GM12878 (cell line): ENCODE data around the gene PCSK5. TPM values are rescaled to one million over a fixed set of nuclear protein-coding genes. Genes with fewer than 3 reads are reported as not detected.

ENCODE experiments used
- ATAC-seq: fragments of 200-7000 bp; cut with Tn5 transposase; 3 replicates; pipeline ENCODE4 v1.9.1; 2020; ENCODE audit warnings: mild to moderate bottlenecking, moderate library complexity
- BruUV-seq: library from RNA; stranded (reverse); fragments of 400-500 nt; replicated peaks from 2 replicates; lab custom pipeline; 2021; lab: Mats Ljungman, UMichigan
- CTCF ChIA-PET: fragments of 300-600 bp; sonication (Branson Sonifier 250); formaldehyde crosslinking; extraction: SDS; loops from one replicate; lab custom pipeline; 2021; ENCODE audit warnings: inconsistent platforms; lab: Yijun Ruan, JAX
- POLR2A ChIA-PET: fragments of 350-600 bp; formaldehyde crosslinking; extraction: SDS; loops from one replicate; lab custom pipeline; 2021; ENCODE audit warnings: inconsistent platforms; lab: Charles Lee
- RAD21 ChIA-PET: fragments of 300-600 bp; sonication (Branson Sonifier 250); formaldehyde crosslinking; loops from one replicate; lab custom pipeline; 2023; ENCODE audit warnings: antibody characterized with exemption; ENCODE audit not compliant: unreplicated experiment; lab: Charles Lee
- SMC1A ChIA-PET: fragments of 300-600 bp; sonication (Branson Sonifier 250); formaldehyde crosslinking; loops from one replicate; lab custom pipeline; 2023; ENCODE audit not compliant: unreplicated experiment, uncharacterized antibody; lab: Charles Lee
- DNase-seq: peaks from one replicate; pipeline ENCODE4 v3.0.0-alpha.2; 2011; ENCODE audit warnings: low read depth, low spot score
- FAIRE-seq: peaks from 3 replicates; lab custom pipeline; 2011; peaks lifted over from hg19 to GRCh38; lab: Jason Lieb, UNC
- H2AFZ ChIP-seq: 2 replicates; pipeline ENCODE4 v1.6.0; 2011; ENCODE audit warnings: low read depth, low read length, control low read depth; ENCODE audit not compliant: control insufficient read depth
- H3K27ac ChIP-seq: 2 replicates; pipeline ENCODE4 v1.5.1; 2011; ENCODE audit warnings: control low read depth; ENCODE audit not compliant: control insufficient read depth, insufficient read depth
- H3K27me3 ChIP-seq, 2 experiments: replicated peaks in 1 of 2; 2 replicates each; pipeline versions ENCODE4 v1.6.0 to v1.6.1; 2011; ENCODE audit warnings: low read length in 1 of 2; ENCODE audit not compliant: control insufficient read depth in 2 of 2, insufficient read depth in 2 of 2
- H3K36me3 ChIP-seq, 2 experiments: 2 replicates each; pipeline ENCODE4 v1.5.1; 2011; ENCODE audit warnings: low read length in 1 of 2; ENCODE audit not compliant: control insufficient read depth in 2 of 2, insufficient read depth in 2 of 2
- H3K4me1 ChIP-seq: 2 replicates; pipeline ENCODE4 v1.6.1; 2011; ENCODE audit warnings: mild to moderate bottlenecking, low read length, moderate library complexity, mixed read lengths; ENCODE audit not compliant: control insufficient read depth, insufficient read depth
- H3K4me2 ChIP-seq: 2 replicates; pipeline ENCODE4 v1.6.0; 2011; ENCODE audit warnings: control low read depth; ENCODE audit not compliant: control insufficient read depth, insufficient read depth
- H3K4me3 ChIP-seq: fragments of 200-600 bp; sonication (generic); 2 replicates; pipeline ENCODE4 v1.5.1; 2016
- H3K79me2 ChIP-seq: 2 replicates; pipeline ENCODE4 v1.6.0; 2011; ENCODE audit warnings: low read length; ENCODE audit not compliant: control insufficient read depth, insufficient read depth
- H3K9ac ChIP-seq: 2 replicates; pipeline ENCODE4 v1.8.0; 2011; ENCODE audit warnings: low read length, control low read depth, mixed read lengths; ENCODE audit not compliant: control insufficient read depth, insufficient read depth
- H3K9me3 ChIP-seq: replicated peaks from 3 replicates; pipeline ENCODE4 v1.5.1; 2011; ENCODE audit warnings: mild to moderate bottlenecking, low read length; ENCODE audit not compliant: control insufficient read depth, insufficient read depth
- H4K20me1 ChIP-seq: 2 replicates; pipeline ENCODE4 v1.6.0; 2011; ENCODE audit not compliant: control insufficient read depth, insufficient read depth
- BRCA1 ChIP-seq: IDR thresholded peaks from 2 replicates; pipeline ENCODE4 v1.6.1; 2011; ENCODE audit warnings: low read depth, low read length, improper control_type of control experiment
- CEBPB ChIP-seq, 2 experiments: fragments of 150-350 bp in 1 of 2; IDR thresholded peaks; 2 replicates each; pipeline ENCODE4 v1.6.1; 2012 to 2014; ENCODE audit warnings: low read depth in 2 of 2, low read length in 2 of 2, borderline replicate concordance in 1 of 2, inconsistent platforms in 1 of 2
- CHD2 ChIP-seq: IDR thresholded peaks from 2 replicates; pipeline ENCODE4 v1.6.1; 2011; ENCODE audit warnings: low read depth, low read length, improper control_type of control experiment, borderline replicate concordance
- EED ChIP-seq: sonication (generic); IDR thresholded peaks from 2 replicates; pipeline ENCODE4 v1.6.1; 2016; ENCODE audit warnings: antibody characterized with exemption, low read depth
- FOS ChIP-seq: IDR thresholded peaks from 3 replicates; pipeline ENCODE4 v1.6.1; 2011; ENCODE audit warnings: borderline replicate concordance; ENCODE audit not compliant: insufficient read length; ENCODE audit errors: extremely low read depth
- HCFC1 ChIP-seq: fragments of 150-350 bp; IDR thresholded peaks from 2 replicates; pipeline ENCODE4 v1.6.1; 2014; ENCODE audit warnings: low read length
- HDAC2 ChIP-seq: fragments of 200-600 bp; sonication (generic); IDR thresholded peaks from 2 replicates; pipeline ENCODE4 v1.6.1; 2017
- IKZF2 ChIP-seq, 2 experiments: fragments of 450-650 bp; IDR thresholded peaks; 2 replicates each; pipeline ENCODE4 v1.6.1; 2017; ENCODE audit warnings: mild to moderate bottlenecking in 2 of 2, moderate library complexity in 2 of 2
- IRF3 ChIP-seq: fragments of 450-650 bp; IDR thresholded peaks from 2 replicates; pipeline ENCODE4 v1.6.1; 2014; ENCODE audit warnings: mild to moderate bottlenecking
- NFIC ChIP-seq: IDR thresholded peaks from 2 replicates; pipeline ENCODE4 v1.6.1; 2012; ENCODE audit warnings: low read depth, mild to moderate bottlenecking, inconsistent platforms, low read length, moderate library complexity
- NR2C1 ChIP-seq: fragments of 450-650 bp; IDR thresholded peaks from 2 replicates; pipeline ENCODE4 v1.6.1; 2017; ENCODE audit warnings: antibody characterized with exemption, mild to moderate bottlenecking, moderate library complexity
- PAX8 ChIP-seq: fragments of 450-650 bp; IDR thresholded peaks from 2 replicates; pipeline ENCODE4 v1.6.1; 2017; ENCODE audit warnings: mild to moderate bottlenecking, moderate library complexity
- POLR2AphosphoS5 ChIP-seq: IDR thresholded peaks from 2 replicates; pipeline ENCODE4 v1.6.1; 2011; ENCODE audit warnings: mild to moderate bottlenecking, low read length, inconsistent platforms
- RBBP5 ChIP-seq: fragments of 200-600 bp; sonication (generic); conservative IDR thresholded peaks from 2 replicates; pipeline ENCODE4 v1.6.1; 2016
- RELB ChIP-seq: fragments of 450-650 bp; IDR thresholded peaks from 2 replicates; pipeline ENCODE4 v1.6.1; 2017; ENCODE audit warnings: low read depth, mild to moderate bottlenecking, moderate library complexity
- SMAD5 ChIP-seq: IDR thresholded peaks from 2 replicates; pipeline ENCODE4 v1.6.1; 2016; ENCODE audit warnings: antibody characterized with exemption, low read depth
- WGBS: methylation state at CpG from one replicate; pipeline ENCODE4 v1.1.6; 2016; ENCODE audit warnings: low lambda C conversion rate; ENCODE audit not compliant: insufficient replicate concordance, insufficient coverage; ENCODE audit errors: missing lambda C conversion rate; 5-methylcytosine and 5-hydroxymethylcytosine counted together
- in situ Hi-C: fragments of 300-500 bp; cut with MboI; formaldehyde crosslinking; loops from 9 replicates; pipeline ENCODE4 v1.14.3; 2018; ENCODE audit warnings: mixed read lengths
- intact Hi-C: fragments of 100-400 bp; cut with micrococcal nuclease; formaldehyde crosslinking; loops from one replicate; pipeline ENCODE4 v1.14.2; 2022; ENCODE audit not compliant: unreplicated experiment
- polyA plus RNA-seq, 11 experiments: library from polyadenylated mRNA; depleted of rRNA in 4 of 11; unstranded in 6 of 11; stranded (reverse) in 5 of 11; fragments of >200 nt; fragmentation: Nextera tagmentation in 4 of 11; fragmentation: Illumina TruSeq in 1 of 11; extraction: Ambion mirVana in 4 of 11; extraction: Trizol in 1 of 11; gene quantifications; 1 replicate in 1 of 11; 2 replicates in 10 of 11; pipeline versions ENCODE4 v1.2.1 to v1.2.3, GENCODE V29; 2011 to 2016; ENCODE audit warnings: inconsistent platforms in 2 of 11, missing spikeins in 2 of 11, low read depth in 1 of 11
- total RNA-seq, 4 experiments: library from RNA; depleted of rRNA in 3 of 4; stranded (reverse); fragments of >200 nt in 3 of 4; fragmentation: Illumina TruSeq in 1 of 4; extraction: Trizol in 1 of 4; gene quantifications; 2 replicates each; pipeline versions ENCODE4 v1.2.1 to v1.2.3, GENCODE V29; 2013 to 2021
- TF ChIP-seq, protein P1 (sequence below): IDR thresholded peaks from 2 replicates; pipeline ENCODE4 v1.6.1; 2012; ENCODE audit warnings: low read length, inconsistent platforms
- TF ChIP-seq, protein P2 (sequence below): IDR thresholded peaks from 2 replicates; pipeline ENCODE4 v1.6.1; 2012; ENCODE audit warnings: low read depth, low read length, improper control_type of control experiment
- TF ChIP-seq, protein P3 (sequence below): fragments of 450-650 bp; IDR thresholded peaks from 2 replicates; pipeline ENCODE4 v1.6.1; 2017; ENCODE audit warnings: antibody characterized with exemption, mild to moderate bottlenecking, moderate library complexity

Gene PCSK5
- total and polyA plus RNA-seq, 10 of the 15 experiments (the other 5 are each of a cell fraction or from before 2014, with no cell fraction given) = 0.01 to 0.13 (median 0.04) TPM; not detected in 3

DNA sequence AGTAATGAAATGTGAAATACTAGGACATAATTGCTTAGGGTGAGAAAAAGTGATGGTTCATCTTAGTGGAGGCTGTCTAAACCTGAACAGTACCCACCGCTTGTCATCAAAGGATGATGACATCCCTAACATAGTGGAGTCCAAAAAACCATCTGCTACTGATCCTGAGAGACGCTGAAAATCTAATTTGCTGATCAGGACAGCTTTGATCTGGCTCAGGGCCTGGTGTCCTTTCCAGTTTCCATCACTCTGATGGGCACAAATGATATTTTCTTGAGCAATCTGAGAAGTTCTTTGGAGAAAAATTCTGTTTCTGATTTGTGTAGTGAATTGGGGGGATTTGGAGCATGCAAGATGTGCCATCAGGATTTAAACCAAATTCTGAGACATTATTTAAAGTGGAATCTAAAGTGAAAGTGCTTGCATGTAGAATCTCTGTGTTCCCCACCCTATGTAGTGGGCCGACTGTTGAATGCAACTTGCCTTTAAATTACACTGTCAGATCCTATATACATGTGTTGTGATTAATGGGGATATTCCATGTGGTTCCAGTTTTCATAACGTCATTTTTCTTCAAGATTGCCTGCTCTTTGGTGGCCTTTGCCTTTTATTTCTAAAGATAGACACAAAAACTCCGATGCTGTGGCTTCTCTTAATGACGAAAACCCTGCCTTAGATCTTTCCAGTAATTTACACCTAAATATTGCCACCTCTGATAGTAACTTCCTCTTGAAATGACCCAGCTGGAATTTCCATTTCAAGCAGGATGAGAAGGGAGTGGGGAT, 213.2 kb downstream of the PCSK5 start:
- FAIRE-seq (no peak), DNase-seq (no peak), ATAC-seq (no peak)
- TF ChIP-seq, protein P1, sequence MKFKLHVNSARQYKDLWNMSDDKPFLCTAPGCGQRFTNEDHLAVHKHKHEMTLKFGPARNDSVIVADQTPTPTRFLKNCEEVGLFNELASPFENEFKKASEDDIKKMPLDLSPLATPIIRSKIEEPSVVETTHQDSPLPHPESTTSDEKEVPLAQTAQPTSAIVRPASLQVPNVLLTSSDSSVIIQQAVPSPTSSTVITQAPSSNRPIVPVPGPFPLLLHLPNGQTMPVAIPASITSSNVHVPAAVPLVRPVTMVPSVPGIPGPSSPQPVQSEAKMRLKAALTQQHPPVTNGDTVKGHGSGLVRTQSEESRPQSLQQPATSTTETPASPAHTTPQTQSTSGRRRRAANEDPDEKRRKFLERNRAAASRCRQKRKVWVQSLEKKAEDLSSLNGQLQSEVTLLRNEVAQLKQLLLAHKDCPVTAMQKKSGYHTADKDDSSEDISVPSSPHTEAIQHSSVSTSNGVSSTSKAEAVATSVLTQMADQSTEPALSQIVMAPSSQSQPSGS = no peak
- TF ChIP-seq PAX8 = no peak
- no peak for TF ChIP-seq IKZF2 (IDR thresholded peaks at IDR 0.05)
- no peak for TF ChIP-seq CEBPB (IDR thresholded peaks at IDR 0.05; ENCODE audit: borderline replicate concordance in 1 of 2, low read depth in 2 of 2, low read length in 2 of 2)
- TF ChIP-seq RBBP5 = no peak
- no peak for TF ChIP-seq BRCA1
- TF ChIP-seq, protein P2, sequence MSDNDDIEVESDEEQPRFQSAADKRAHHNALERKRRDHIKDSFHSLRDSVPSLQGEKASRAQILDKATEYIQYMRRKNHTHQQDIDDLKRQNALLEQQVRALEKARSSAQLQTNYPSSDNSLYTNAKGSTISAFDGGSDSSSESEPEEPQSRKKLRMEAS = no peak
- TF ChIP-seq HCFC1 = no peak
- TF ChIP-seq FOS = no peak
- TF ChIP-seq NFIC = no peak
- no peak for TF ChIP-seq SMAD5
- TF ChIP-seq EED = no peak
- no peak for TF ChIP-seq POLR2AphosphoS5
- TF ChIP-seq, protein P3, sequence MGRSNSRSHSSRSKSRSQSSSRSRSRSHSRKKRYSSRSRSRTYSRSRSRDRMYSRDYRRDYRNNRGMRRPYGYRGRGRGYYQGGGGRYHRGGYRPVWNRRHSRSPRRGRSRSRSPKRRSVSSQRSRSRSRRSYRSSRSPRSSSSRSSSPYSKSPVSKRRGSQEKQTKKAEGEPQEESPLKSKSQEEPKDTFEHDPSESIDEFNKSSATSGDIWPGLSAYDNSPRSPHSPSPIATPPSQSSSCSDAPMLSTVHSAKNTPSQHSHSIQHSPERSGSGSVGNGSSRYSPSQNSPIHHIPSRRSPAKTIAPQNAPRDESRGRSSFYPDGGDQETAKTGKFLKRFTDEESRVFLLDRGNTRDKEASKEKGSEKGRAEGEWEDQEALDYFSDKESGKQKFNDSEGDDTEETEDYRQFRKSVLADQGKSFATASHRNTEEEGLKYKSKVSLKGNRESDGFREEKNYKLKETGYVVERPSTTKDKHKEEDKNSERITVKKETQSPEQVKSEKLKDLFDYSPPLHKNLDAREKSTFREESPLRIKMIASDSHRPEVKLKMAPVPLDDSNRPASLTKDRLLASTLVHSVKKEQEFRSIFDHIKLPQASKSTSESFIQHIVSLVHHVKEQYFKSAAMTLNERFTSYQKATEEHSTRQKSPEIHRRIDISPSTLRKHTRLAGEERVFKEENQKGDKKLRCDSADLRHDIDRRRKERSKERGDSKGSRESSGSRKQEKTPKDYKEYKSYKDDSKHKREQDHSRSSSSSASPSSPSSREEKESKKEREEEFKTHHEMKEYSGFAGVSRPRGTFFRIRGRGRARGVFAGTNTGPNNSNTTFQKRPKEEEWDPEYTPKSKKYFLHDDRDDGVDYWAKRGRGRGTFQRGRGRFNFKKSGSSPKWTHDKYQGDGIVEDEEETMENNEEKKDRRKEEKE = no peak
- no peak for TF ChIP-seq CHD2
- TF ChIP-seq HDAC2 = no peak
- TF ChIP-seq NR2C1 = no peak
- TF ChIP-seq IRF3 = no peak
- no peak for TF ChIP-seq RELB
- Histone ChIP-seq H3K9ac (no peak overlapping the region), H3K36me3 (no peaks in the 10 kb centered on the region), H3K4me3 (no peak overlapping the region), H3K27me3 (peaks cover 0 to 2% of the 10 kb centered on the region in 2 experiments; a peak in 1 of 4 replicates), H2AFZ (no peak overlapping the region), H3K4me2 (no peak overlapping the region), H3K27ac (no peak overlapping the region), H3K4me1 (no peaks in the 10 kb centered on the region), H4K20me1 (no peaks in the 10 kb centered on the region), H3K79me2 (no peaks in the 10 kb centered on the region), H3K9me3 (no peaks in the 10 kb centered on the region)
- ChIA-PET POLR2A (no interaction called here), RAD21 (no interaction called here), SMC1A (no interaction called here), CTCF (no interaction called here)
- intact Hi-C loops = no loop called here
- 14% methylated on average over 6 of the region's 6 CpGs for WGBS
- no TSS peak for BruUV-seq
- in situ Hi-C loops = no loop called here
